ENCODE data around the gene MON1B. TPM values are rescaled to one million over a fixed set of nuclear protein-coding genes. Genes with fewer than 3 reads are reported as not detected.

MON1B gene
- total and polyA plus RNA-seq, 2 of the 4 experiments (the other 2 are of a cell fraction) = 5.2 to 19.2 TPM

- peaks cover 6% of the 10 kb centered on the region; the same call in 1 of the 2 replicates for H3K27me3 ChIP-seq (ENCODE audit: control insufficient read depth, insufficient read depth, low read length)
- no CpG with 5 or more reads among the region's 3 CpGs for WGBS, 2 experiments (ENCODE audit: extremely low coverage in 2 of 2, insufficient read length in 1 of 2)
- no peaks in the 10 kb centered on the region for H3K36me3 ChIP-seq (ENCODE audit: control insufficient read depth, insufficient read depth, low read length)
- intact Hi-C loops (cut with micrococcal nuclease) (no loop called here), in situ Hi-C loops (cut with MboI; ENCODE audit: low sequenced_read_pairs) (no loop called here), dilution Hi-C loops (cut with HindIII; ENCODE audit: low sequenced_read_pairs, unreplicated experiment) (no loop called here)
- no peak overlapping the region for H3K27ac ChIP-seq (ENCODE audit: insufficient read depth, low read length)
- no peak overlapping the region for H3K4me3 ChIP-seq (ENCODE audit: insufficient read depth, low read depth, low read length)
- H2BK5ac ChIP-seq (ENCODE audit: low read depth, low read length, poor library complexity, severe bottlenecking) = no peak overlapping the region
- H2AFZ ChIP-seq (replicated peaks; ENCODE audit: low read length, poor library complexity) = no peak overlapping the region
- no peak overlapping the region for H3K4me2 ChIP-seq (ENCODE audit: low read depth, low read length)
- H3K9me1 ChIP-seq (ENCODE audit: insufficient read depth, low read length) = peaks cover 7% of the 10 kb centered on the region
- no peak overlapping the region for H2BK15ac ChIP-seq (ENCODE audit: low read depth, low read length)
- no peak overlapping the region for H2BK120ac ChIP-seq (ENCODE audit: low read depth, low read length)
- no peak overlapping the region for H2AK9ac ChIP-seq (replicated peaks; ENCODE audit: low read depth, low read length, poor library complexity)
- no peak overlapping the region for H3K4ac ChIP-seq (ENCODE audit: low read depth, low read length)
- H3K14ac ChIP-seq (replicated peaks; ENCODE audit: low read depth, low read length) = no peak overlapping the region
- H2BK20ac ChIP-seq (ENCODE audit: low read depth, low read length) = no peak overlapping the region
- no peak overlapping the region for H3K18ac ChIP-seq (ENCODE audit: low read depth, low read length)
- BruUV-seq (replicated peaks) = no TSS peak
- TF ChIP-seq CEBPB (IDR thresholded peaks at IDR 0.05; ENCODE audit: low read depth, low read length) = no peak
- TF ChIP-seq RCOR1 (IDR thresholded peaks at IDR 0.05; ENCODE audit: insufficient replicate concordance, low read length) = no peak
- no peak for TF ChIP-seq POLR2A (IDR thresholded peaks at IDR 0.05; ENCODE audit: low read depth, low read length)
- TF ChIP-seq CHD1 (IDR thresholded peaks at IDR 0.05; ENCODE audit: low read depth, low read length) = no peak
- ChIA-PET CTCF (no interaction called here), POLR2A (ENCODE audit: unreplicated experiment) (no interaction called here)
- H3K79me1 ChIP-seq (ENCODE audit: low read depth in 1 of 2, low read length in 2 of 2) = no peaks in the 10 kb centered on the region
- H3K9me3 ChIP-seq (ENCODE audit: control insufficient read depth, insufficient read depth, low read length) = no peaks in the 10 kb centered on the region
- H4K91ac ChIP-seq (ENCODE audit: insufficient read depth, low read depth, low read length) = no peak overlapping the region
- H3K56ac ChIP-seq (ENCODE audit: extremely low read depth, insufficient read depth, low read length) = no peak overlapping the region
- H4K8ac ChIP-seq (ENCODE audit: low read depth in 2 of 2, low read length in 2 of 2) = no peak overlapping the region
- H3K9ac ChIP-seq (ENCODE audit: low read depth, low read length) = no peak overlapping the region
- ATAC-seq (ENCODE audit: low read depth) = no peak
- no peak overlapping the region for H3K23ac ChIP-seq (ENCODE audit: low read depth, low read length)
- DNase-seq = no peak
- H4K5ac ChIP-seq (ENCODE audit: low read depth, low read length) = no peak overlapping the region
- no peaks in the 10 kb centered on the region for H4K20me1 ChIP-seq (ENCODE audit: insufficient read depth, low read length)
- no peaks in the 10 kb centered on the region for H3K4me1 ChIP-seq (ENCODE audit: control insufficient read depth, insufficient read depth, low read length)
- no peak overlapping the region for H2AK5ac ChIP-seq (ENCODE audit: low read depth, low read length)
Observed at GRCh38 chr16:77208382-77208781, 17.4 kb downstream of the MON1B start.
